ENCODE results near the gene CDC42SE1.
A peak's percentile ranks its signal among the peaks of the same experiment; 100 is the strongest.

CDC42SE1 gene

DNA sequence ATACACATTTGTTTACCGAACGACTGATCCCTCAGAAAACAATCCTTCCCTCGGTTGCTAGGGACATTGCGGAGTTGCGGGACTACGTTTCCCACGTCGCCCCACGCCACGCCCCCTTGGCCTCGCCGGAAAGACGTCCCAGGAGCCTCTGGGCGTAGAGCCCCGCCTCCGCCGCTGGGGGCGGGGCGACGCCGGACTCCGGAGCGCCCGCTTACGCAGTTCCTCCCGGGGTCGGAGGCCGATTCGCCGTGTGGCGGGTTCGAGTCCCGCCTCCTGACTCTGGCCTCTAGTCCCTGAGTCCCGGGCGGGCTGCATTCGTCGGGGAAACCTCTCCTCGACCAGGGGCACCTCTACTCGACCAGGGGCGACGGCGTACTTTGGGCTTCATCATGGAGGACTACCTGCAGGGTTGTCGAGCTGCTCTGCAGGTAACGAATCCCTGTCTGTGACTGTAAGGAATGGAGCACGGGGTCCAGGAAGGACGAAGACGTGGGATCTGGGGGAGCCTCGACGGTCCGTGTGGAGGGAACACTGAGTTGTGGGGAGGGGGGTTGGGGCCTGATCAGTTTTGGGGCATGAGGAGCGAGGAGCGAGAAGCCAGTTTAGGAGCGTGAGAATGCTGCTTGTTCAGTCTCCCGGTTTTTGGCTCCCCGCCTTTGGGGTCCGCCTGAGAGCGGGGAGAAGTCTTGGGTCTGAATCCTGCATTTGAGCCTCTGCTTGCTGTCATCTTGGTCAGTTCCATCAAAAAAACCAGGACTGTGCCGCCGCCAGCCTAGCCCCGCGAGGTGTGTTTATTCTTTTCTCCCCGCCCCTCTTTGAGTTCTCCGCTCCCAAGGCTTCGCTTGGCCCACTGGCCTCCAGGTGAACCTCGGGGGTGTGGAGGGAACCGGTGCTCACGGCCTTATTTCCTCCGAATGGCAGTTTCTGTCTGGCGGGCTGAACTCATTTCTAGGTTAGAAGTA, 50.9 kb downstream of the CDC42SE1 start, which contains the start of gene PRUNE1:
Gene PRUNE1, plus strand, starts transcription at position 206 of the 962 bp plus-strand sequence. Its CDS starts 184 bp downstream, at position 390.
- peak; percentile 97 for DNase-seq

DNA sequence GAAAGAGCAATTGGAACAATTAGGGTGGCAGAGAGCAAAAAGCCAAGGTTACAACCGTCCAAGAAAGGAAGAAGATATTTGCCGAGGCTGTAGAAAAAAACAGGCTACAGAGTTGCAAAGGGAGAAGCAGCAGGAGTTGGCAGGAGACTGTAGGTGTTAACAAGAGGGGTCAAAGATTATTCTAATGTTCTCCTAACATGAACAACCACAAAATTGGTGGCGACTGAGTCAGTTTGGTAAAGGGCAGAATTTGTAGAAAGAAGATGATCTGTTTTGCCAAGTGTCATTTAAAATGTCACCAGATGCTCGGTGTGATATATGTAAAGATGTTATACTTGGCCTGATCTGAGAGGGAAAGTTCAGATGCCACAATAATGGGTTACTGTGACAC, 51.6 kb downstream of the CDC42SE1 start:
- DNase-seq, result no peak

DNA sequence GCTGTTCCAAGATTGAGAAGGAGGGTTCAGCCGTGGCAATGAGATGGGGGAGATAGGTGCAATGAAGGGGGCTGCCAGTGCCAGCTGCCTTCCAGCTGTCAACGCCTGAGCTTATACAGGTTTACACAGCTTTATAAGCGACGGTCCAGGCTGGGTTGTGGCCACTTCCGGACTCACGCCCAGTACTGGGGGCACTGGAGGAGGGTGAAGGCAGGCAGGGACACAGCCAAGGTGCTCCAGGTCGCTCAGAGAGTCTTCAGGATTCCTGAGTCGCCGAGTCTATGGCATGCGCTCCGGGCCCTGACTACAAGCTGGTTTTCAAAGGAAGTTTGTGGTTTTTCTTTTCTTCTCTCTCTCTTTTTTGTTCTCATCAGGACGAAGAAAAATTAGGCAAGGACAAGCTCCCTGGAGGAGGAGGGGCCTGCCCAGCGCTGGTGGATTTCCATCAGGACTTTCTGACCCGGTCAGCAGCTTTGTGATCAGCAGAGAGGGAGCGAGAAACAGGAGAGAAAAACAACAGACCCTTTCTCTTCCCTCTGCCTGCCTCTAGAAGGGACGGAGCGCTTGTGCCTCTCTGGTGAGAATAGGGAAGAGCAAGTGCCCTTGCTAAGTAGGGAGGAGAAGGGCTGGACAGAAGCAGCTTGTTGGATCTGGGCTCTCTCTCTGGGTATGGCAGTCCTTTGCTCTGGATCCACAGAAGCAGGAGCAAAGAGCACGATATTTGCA, 52.9 kb downstream of the CDC42SE1 start, which contains the start of gene MINDY1:
Gene MINDY1, minus strand, starts transcription at position 576 of the 726 bp plus-strand sequence. CDS start 4,285 bp downstream, outside the sequence.
- peak; percentile 23 for DNase-seq

DNA sequence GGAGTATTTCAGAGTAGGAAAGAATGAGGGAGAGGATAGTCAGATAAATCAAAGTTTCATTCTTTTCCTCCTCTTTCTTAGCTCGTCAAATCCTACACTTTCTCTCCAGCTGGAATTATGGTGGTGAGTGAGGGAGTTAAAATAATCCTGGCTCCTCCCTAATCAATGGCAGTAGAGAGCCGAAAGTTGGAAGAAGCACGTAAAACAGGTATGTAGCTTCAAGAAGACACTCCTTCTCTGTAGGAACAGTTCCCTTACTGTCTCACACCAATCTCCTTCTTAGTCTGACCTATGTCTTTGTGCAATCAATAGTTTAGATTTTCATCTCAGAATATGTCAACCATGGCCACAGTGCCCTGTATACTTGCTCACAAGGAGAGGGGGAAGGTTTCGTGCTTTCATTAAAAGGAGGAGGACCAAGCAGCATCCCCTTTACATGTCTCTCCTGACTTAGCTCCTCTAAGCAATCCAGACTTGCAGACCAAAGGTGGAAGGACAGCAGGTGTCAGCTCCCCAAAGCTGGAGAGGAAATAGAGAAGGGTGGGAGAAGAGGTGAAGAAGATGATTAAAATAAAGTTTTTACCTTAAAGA, 53.6 kb downstream of the CDC42SE1 start:
- DNase-seq, result no peak

DNA sequence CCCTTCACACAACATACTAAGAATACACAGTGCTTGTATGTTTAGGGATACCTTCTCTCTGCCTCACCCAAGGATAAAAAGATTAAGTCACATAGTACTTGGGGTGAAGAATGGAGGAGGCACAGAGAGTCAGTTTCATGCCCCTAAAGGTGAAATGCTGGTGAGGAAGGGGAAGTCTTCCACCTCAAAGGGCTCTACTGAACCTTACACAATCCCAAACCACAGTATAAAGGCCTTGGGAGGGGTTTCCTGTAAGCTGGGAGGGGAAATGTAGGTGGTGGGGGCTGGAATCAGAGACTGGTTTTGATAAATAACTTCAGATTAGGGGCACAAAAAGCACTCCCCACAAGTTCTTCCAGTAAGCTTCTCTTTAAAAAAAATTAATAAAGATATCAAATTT, 56.2 kb downstream of the CDC42SE1 start:
- DNase-seq, result no peak

DNA sequence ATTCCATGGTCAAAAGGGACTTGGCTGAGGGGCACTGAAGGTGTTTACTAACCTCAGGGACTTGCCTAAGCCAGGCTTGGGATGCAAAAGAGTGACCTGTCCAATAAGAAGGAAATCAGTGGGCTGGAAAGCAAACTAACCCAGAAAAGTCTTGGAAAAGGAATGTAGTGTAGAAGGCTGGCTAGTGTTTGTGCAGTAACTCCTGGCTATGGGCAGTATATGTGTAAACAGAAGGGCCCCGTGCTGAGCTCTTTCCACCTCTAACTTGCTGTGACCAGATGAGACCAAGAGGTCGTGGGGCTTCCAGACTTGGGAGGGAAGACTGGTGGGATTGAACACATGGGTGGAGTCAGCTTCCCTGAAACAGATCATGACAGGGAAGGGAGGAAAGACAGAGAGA, 56.8 kb downstream of the CDC42SE1 start:
- DNase-seq, result no peak

DNA sequence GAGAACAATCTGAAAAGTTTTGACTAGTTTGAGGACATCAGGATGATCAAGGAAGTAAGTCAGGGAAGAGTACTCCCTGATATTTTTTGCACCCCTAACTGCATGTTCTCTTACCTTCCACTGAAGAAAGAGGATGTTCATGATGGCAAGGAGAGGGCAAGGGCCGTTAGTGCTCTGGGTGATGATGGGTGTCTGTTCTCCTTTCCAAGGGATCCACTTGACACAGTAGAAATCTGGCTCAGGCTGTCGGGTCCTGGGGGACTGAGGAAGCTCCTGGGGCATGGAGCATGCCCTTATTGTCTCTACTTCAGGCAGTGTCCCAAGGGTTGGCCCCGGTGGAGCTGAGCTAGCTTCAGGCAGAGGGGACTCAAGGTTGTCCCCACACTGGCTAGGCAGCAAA, 57.4 kb downstream of the CDC42SE1 start:
- DNase-seq, result no peak

DNA sequence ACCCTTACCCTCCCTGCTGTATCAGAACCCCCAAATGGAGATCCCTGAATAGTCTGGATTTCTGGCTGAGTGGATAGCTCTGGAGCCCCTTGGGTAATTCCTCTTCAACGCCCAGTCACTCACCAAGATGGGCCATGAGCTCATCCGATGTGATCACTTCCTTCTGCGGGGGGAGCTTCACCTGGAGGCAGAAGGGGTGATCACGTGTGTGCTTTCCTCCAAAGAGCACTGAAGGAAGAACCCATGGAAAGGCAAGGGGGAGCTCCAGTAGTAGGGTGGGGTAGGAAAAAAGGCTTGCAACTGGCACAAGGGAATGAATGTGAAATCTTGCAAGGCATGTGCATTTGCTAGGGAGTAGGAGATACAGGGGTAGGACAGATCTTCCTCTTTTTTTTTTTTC, 57.8 kb downstream of the CDC42SE1 start:
- no peak for DNase-seq
